ENCODE measurements around the gene PGAP6. TPM values are rescaled to one million over a fixed set of nuclear protein-coding genes. Genes with fewer than 3 reads are reported as not detected.
"Not testable (repeated sequence)": the region's sequence is repeated elsewhere in the genome, so short reads cannot be mapped to it uniquely, and the experiment has no call there.

PGAP6 gene
- total RNA-seq, 2 donors from 2014 or later: 38.7 to 55.4 TPM

DNA sequence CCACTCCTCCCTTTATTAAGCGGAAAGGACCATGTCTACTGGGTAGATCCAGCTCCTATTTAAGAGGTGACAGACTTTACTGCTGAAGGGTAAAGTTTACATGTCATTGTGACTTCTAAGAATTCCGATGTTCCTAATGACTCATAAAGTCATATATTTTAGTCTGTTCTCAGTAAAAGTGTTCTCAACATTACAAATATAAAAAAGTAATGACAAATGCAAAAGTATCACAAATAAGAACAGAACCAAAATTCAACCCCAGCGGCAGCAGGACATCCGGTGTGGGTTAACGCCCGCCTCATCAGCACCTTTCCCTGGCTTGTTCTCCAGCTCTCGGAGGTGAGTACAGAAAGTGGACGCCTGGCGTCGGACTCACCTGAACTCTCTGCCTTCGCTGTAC lies 36.0 kb downstream of the PGAP6 start:
- Histone ChIP-seq H3K27me3 (replicated peaks; ENCODE audit: insufficient read depth) (no peaks in the 10 kb centered on the region), H3K36me3 (peaks cover 18% of the 10 kb centered on the region), H3K4me3 (no peak overlapping the region), H3K27ac (no peak overlapping the region), H3K4me1 (ENCODE audit: control insufficient read depth in 1 of 2, low read depth in 2 of 2) (no peaks in the 10 kb centered on the region), H3K9me3 (no peaks in the 10 kb centered on the region)
- TF ChIP-seq, protein P1, sequence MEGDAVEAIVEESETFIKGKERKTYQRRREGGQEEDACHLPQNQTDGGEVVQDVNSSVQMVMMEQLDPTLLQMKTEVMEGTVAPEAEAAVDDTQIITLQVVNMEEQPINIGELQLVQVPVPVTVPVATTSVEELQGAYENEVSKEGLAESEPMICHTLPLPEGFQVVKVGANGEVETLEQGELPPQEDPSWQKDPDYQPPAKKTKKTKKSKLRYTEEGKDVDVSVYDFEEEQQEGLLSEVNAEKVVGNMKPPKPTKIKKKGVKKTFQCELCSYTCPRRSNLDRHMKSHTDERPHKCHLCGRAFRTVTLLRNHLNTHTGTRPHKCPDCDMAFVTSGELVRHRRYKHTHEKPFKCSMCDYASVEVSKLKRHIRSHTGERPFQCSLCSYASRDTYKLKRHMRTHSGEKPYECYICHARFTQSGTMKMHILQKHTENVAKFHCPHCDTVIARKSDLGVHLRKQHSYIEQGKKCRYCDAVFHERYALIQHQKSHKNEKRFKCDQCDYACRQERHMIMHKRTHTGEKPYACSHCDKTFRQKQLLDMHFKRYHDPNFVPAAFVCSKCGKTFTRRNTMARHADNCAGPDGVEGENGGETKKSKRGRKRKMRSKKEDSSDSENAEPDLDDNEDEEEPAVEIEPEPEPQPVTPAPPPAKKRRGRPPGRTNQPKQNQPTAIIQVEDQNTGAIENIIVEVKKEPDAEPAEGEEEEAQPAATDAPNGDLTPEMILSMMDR (IDR thresholded peaks at IDR 0.05): no peak
- ATAC-seq (ENCODE audit: insufficient number of reproducible peaks, low FRiP score, low read depth) (no peak), DNase-seq (ENCODE audit: low spot score) (no peak)

DNA sequence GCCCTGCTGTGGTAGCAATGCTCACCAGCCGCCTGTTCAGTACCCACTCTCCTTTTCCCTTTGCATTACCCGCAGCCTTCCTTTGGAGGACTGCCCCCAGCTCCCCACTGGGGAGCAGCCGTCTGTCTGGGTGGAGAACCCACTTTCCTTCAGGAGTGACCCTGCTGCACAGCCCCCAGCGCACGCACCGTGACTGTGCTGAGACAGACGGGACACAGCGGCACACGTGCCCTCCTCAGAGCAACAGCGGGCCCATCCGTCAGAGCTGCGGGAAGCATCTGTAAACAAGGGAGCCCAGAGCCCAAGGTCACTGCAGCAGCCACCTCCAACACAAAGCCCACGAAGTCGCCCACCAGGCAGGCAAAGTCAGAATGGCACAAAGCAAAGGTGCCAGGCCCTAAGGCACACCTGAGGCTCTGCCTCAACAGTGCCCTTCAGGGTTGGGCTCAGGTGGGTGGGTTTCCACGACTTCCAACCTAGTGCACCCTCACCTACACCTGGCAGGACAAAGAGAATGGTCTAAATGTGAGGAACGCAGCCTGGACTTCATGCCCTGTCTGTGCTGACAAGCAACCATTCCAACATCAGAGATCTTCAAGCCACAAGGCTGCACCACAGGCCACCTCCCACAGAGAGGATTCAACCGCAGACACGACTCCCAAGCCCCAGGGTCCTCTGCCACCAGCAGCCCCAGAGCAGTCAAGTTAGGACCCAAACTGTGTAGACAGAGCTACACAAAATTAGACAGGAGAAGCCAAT lies 39.1 kb downstream of the PGAP6 start:
- H3K27me3 ChIP-seq (replicated peaks; ENCODE audit: insufficient read depth): no peaks in the 10 kb centered on the region
- no peaks in the 10 kb centered on the region for H3K4me1 ChIP-seq (ENCODE audit: control insufficient read depth in 1 of 2, low read depth in 2 of 2)
- no peaks in the 10 kb centered on the region for H3K9me3 ChIP-seq
- H3K36me3 ChIP-seq: peaks cover 18% of the 10 kb centered on the region
- H3K27ac ChIP-seq: no peak overlapping the region
- no peak for DNase-seq (ENCODE audit: low spot score)
- no peak overlapping the region for H3K4me3 ChIP-seq
- TF ChIP-seq, protein P1 (IDR thresholded peaks at IDR 0.05): no peak
- ATAC-seq (ENCODE audit: insufficient number of reproducible peaks, low FRiP score, low read depth): no peak

DNA sequence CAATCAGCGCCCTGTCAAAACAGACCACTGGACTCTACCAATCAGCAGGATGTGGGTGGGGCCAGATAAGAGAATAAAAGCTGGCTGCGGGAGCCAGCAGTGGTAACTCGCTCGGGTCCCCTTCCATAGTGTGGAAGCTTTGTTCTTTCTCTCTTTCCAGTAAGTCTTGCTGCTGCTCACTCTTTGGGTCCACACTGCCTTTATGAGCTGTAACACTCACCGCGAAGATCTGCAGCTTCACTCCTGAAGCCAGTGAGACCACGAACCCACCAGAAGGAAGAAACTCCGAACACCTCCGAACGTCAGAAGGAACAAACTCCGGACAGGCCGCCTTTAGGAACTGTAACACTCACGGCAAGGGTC lies 39.8 kb downstream of the PGAP6 start:
- H3K27me3 ChIP-seq (replicated peaks; ENCODE audit: insufficient read depth); DNase-seq (ENCODE audit: low spot score); H3K27ac ChIP-seq; H3K4me1 ChIP-seq (ENCODE audit: control insufficient read depth in 1 of 2, low read depth in 2 of 2); H3K9me3 ChIP-seq; H3K4me3 ChIP-seq; ATAC-seq (ENCODE audit: insufficient number of reproducible peaks, low FRiP score, low read depth): not testable (repeated sequence)
- H3K36me3 ChIP-seq: peaks cover 18% of the 10 kb centered on the region

DNA sequence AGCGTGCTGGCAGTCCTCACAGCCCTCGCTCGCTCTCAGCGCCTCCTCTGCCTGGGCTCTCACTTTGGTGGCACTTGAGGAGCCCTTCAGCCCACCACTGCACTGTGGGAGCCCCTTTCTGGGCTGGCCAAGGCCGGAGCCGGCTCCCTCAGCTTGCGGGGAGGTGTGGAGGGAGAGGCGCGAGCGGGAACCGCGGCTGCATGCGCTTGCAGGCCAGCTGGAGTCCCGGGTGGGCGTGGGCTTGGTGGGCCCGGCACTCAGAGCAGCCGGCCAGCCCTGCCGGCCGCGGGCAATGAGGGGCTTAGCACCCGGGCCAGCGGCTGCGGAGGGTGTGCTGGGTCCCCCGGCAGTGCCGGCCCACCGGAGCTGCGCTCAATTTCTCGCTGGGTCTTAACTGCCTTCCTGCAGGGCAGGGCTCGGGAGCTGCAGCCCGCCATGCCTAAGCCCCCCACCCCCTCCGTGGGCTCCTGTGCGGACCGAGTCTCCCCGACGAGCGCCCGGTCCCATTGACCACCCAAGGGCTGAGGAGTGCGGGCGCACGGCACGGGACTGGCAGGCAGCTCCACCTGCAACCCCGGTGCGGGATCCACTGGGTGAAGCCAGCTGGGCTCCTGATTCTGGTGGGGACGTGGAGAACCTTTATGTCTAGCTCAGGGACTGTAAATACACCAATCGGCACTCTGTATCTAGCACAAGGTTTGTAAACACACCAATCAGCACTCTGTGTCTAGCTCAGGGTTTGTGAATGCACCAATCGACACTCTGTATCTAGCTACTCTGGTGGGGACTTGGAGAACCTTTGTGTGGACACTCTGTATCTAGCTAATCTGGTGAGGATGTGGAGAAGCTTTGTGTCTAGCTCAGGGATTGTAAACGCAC lies 40.4 kb downstream of the PGAP6 start:
- peaks cover 15% of the 10 kb centered on the region for H3K36me3 ChIP-seq
- not testable (repeated sequence) for H3K9me3 ChIP-seq; H3K27me3 ChIP-seq (replicated peaks; ENCODE audit: insufficient read depth); H3K4me3 ChIP-seq; ATAC-seq (ENCODE audit: insufficient number of reproducible peaks, low FRiP score, low read depth); DNase-seq (ENCODE audit: low spot score); H3K4me1 ChIP-seq (ENCODE audit: control insufficient read depth in 1 of 2, low read depth in 2 of 2); H3K27ac ChIP-seq

DNA sequence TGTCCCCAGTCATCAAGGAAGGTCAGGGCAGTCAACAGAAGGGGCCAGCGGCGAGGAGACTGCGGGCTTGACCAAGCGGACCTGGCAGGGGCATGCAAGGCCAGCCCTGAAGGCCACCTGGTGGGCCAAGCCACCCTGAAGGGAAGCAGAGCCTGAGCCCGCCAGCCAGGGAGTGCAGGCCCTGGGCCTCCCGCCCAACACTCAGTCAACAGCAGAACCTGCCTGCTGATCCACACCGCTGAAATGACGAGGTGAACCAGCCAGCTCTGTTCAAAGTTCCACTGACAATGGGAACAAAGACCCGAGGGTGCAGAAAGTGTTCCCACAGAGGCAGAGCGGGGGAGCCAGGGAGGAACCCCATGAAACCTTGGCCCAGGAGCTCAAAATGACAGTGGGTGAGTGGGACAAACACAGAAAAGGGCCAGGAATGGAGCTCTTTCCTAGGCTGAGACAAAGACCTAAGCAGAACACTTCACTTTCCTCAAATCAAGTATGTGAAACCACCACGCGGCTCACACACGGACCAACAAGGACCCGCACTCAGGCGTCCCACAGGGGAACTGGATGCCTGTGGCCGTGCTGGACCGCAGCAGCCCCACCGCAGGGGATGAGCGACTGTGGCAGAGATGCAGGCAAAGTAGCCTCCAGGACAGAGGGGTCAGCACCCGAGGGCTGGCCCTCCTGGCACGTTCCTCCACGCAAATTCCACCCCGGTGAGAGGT lies 41.2 kb downstream of the PGAP6 start:
- no peak overlapping the region for H3K27ac ChIP-seq
- peaks cover 7% of the 10 kb centered on the region for H3K36me3 ChIP-seq
- H3K4me1 ChIP-seq (ENCODE audit: control insufficient read depth in 1 of 2, low read depth in 2 of 2): no peaks in the 10 kb centered on the region
- no peaks in the 10 kb centered on the region for H3K9me3 ChIP-seq
- H3K4me3 ChIP-seq: no peak overlapping the region
- DNase-seq (ENCODE audit: low spot score) (no peak), ATAC-seq (ENCODE audit: insufficient number of reproducible peaks, low FRiP score, low read depth) (no peak)
- TF ChIP-seq, protein P1 (IDR thresholded peaks at IDR 0.05): no peak
- no peaks in the 10 kb centered on the region for H3K27me3 ChIP-seq (replicated peaks; ENCODE audit: insufficient read depth)

DNA sequence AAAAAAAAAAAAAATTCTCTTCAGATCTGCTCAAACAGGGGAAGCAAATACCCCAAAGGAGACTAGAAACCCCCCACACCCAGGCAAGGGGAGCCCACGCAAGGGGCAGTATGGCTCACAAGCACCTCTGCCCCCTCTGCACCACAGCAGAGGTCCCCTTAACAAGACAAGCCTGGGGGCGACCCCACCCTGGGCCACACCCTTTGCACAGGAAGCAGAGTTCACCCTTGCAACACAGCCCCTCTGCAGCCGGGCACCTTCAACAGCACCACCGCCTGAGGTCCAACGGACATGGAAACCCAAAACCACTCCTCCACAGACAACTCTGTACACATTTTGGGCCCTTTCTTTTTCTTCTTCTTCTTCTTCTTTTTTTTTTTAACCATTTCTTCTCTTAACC lies 42.1 kb downstream of the PGAP6 start:
- no peaks in the 10 kb centered on the region for H3K4me1 ChIP-seq (ENCODE audit: control insufficient read depth in 1 of 2, low read depth in 2 of 2)
- H3K4me3 ChIP-seq: no peak overlapping the region
- no peak for ATAC-seq (ENCODE audit: insufficient number of reproducible peaks, low FRiP score, low read depth)
- no peaks in the 10 kb centered on the region for H3K27me3 ChIP-seq (replicated peaks; ENCODE audit: insufficient read depth)
- peaks cover under 1% of the 10 kb centered on the region for H3K36me3 ChIP-seq
- TF ChIP-seq, protein P1 (IDR thresholded peaks at IDR 0.05): no peak
- no peaks in the 10 kb centered on the region for H3K9me3 ChIP-seq
- no peak for DNase-seq (ENCODE audit: low spot score)
- no peak overlapping the region for H3K27ac ChIP-seq

Data from thoracic aorta (tissue), 2 donors.